Measurements from ENCODE around the gene S100A14.

Gene S100A14

DNA sequence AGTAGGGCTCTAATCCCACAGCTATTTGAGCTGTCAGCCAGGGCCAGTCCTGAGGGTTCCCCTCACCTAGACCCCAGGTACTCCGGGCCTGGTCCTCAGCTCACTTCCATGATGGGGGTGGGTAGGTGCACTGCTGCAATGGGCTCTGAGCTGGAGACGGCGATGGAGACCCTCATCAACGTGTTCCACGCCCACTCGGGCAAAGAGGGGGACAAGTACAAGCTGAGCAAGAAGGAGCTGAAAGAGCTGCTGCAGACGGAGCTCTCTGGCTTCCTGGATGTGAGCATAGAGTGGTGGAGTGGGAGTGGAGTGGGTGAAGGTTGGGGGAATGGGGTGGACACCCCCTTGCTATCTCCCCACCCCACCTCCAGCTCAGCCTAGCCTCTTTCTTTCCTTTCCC is 14.3 kb upstream of the S100A14 start:
- Mint-ChIP-seq H3K27me3 (peaks cover 12% of the 10 kb centered on the region), H3K4me1 (peaks cover 36% of the 10 kb centered on the region), H3K36me3 (ENCODE audit: low read depth) (peaks cover 9% of the 10 kb centered on the region), H3K4me3 (no peak overlapping the region), H3K9me3 (peaks cover 4% of the 10 kb centered on the region), H3K27ac (no peak overlapping the region)
- DNase-seq (no peak), ATAC-seq (no peak)

GRCh38 chr1:153629971-153630370 is 13.8 kb upstream of the S100A14 start:
- Mint-ChIP-seq H3K4me1 (peaks cover 35% of the 10 kb centered on the region), H3K36me3 (ENCODE audit: low read depth) (peaks cover 8% of the 10 kb centered on the region), H3K4me3 (no peak overlapping the region), H3K9me3 (peaks cover 4% of the 10 kb centered on the region), H3K27me3 (peaks cover 12% of the 10 kb centered on the region), H3K27ac (no peak overlapping the region)
- no peak for DNase-seq
- no peak for ATAC-seq

DNA sequence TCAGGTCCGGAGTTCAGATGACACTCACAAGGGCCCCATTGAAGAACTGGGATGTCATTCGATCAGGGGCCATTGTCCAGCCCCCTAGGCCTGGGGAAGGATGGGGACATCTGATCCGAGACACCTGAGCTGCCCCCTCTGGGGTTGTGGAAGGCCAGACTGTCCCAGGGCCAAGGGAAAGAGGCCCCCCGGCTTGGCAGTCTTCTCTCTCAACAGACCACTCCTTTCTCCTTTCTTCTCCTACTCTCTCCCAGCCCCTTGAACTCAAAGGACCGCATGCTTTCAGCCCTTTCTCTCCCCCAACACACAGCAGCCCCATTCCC is 13.2 kb upstream of the S100A14 start:
- DNase-seq (no peak), ATAC-seq (no peak)
- Mint-ChIP-seq H3K36me3 (ENCODE audit: low read depth) (peaks cover 4% of the 10 kb centered on the region), H3K27ac (no peak overlapping the region), H3K4me3 (no peak overlapping the region), H3K27me3 (peaks cover 12% of the 10 kb centered on the region), H3K4me1 (peaks cover 34% of the 10 kb centered on the region), H3K9me3 (peaks cover 4% of the 10 kb centered on the region)

DNA sequence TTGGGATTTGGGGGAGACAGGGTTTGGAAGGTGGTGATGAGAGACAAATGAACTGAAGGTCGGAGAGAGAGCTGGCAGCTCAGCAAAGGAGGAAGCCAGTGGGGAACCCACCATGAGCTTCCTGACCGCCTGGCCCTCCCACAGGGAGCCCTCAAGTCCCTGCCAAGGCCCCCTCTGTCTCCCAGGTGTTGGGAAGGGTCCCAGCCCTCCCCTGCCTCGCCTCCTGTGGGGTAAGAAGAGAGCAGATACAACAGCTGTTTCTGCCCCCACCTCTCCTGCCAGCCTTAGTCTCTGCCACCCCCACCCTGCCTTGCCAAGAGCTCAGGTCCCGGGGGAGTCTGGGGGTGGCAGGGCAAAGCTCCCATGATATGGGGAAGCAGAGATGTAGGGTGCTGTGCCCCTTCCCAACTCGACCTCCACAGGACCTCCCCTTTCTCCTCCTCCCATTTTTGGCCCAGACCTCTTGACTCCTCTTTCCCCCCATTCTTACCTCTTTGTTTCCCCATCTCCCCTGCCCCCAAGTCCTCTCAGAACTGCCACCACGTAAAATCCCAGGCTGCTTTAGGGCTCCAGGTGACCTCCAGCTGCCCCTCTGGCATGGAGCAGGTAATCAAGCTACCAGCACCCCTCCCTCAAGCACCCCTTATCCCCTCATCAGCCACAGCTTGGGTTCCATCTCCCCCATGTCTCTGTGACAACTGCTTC is 12.7 kb upstream of the S100A14 start:
- DNase-seq (no peak), ATAC-seq (no peak)
- Mint-ChIP-seq H3K27me3 (peaks cover 12% of the 10 kb centered on the region), H3K36me3 (ENCODE audit: low read depth) (peaks cover 2% of the 10 kb centered on the region), H3K4me3 (no peak overlapping the region), H3K4me1 (peaks cover 33% of the 10 kb centered on the region), H3K27ac (no peak overlapping the region), H3K9me3 (peaks cover 4% of the 10 kb centered on the region)

DNA sequence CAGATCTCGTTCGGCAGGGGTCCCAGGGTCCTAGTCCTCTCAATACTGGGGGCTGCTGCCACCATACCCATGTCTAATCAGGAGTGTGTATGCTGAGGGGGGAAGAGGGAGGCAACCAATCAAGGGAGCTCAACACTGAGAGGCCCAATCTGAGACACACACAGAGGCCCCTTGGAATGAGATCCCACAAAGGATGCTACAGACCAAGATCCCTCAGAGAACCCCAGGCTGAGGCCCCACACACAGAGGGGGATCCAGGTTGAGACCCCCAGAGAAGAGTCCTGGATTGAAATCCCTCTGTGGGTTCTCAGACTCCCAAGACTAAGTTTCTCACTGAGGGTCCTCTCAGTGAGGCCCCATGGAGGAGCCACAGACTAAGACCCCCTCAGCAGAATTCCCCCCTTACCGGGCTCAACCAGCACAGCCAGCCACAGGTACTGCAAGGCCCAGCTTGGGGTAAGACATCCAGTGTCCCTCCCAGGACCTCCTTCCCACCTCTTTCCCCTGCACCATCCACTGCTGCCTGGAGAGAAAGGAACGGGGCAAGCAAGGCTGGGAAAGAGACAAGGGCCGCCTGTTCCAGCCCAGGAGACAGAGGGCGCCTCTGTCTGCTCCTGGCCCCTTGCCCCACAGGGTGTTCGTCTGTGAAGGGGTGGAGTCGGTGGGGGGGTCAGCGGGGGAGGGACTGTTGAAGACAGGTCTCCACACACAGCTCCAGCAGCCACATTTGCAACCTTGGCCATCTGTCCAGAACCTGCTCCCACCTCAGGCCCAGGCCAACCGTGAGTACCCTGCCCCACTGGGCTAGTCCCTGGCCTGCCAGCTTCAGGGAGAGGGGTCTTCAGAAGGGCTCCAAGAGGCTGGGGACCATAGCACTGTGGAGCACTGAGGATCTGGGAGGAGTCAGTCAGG is 11.8 kb upstream of the S100A14 start, which contains the start of gene S100A1:
Gene S100A1 (plus strand): TSS at position 720 of the 912 bp plus-strand sequence. CDS start 2,088 bp downstream, outside the sequence.
- ATAC-seq (no peak), DNase-seq (no peak)
- Mint-ChIP-seq H3K36me3 (ENCODE audit: low read depth) (peaks cover 2% of the 10 kb centered on the region), H3K27me3 (peaks cover 12% of the 10 kb centered on the region), H3K27ac (no peak within 1 kb of the TSS), H3K4me3 (peak within 1 kb of the TSS; percentile 33), H3K4me1 (peaks cover 26% of the 10 kb centered on the region), H3K9me3 (no peaks in the 10 kb centered on the region)

GRCh38 chr1:153626904-153627714 is 11.0 kb upstream of the S100A14 start, which contains the start of gene S100A13:
TSS of gene S100A13 (minus strand) at chr1:153627505. CDS start at chr1:153626472, 1,033 bp downstream.
- H3K36me3 Mint-ChIP-seq (ENCODE audit: low read depth), result peaks cover 2% of the 10 kb centered on the region
- no peak within 1 kb of the TSS for H3K27ac Mint-ChIP-seq
- H3K4me1 Mint-ChIP-seq, result peaks cover 20% of the 10 kb centered on the region
- peak within 1 kb of the TSS; percentile 33 for H3K4me3 Mint-ChIP-seq
- peaks cover 12% of the 10 kb centered on the region for H3K27me3 Mint-ChIP-seq
- H3K9me3 Mint-ChIP-seq, result no peaks in the 10 kb centered on the region
- ATAC-seq (no peak), DNase-seq (no peak)

DNA sequence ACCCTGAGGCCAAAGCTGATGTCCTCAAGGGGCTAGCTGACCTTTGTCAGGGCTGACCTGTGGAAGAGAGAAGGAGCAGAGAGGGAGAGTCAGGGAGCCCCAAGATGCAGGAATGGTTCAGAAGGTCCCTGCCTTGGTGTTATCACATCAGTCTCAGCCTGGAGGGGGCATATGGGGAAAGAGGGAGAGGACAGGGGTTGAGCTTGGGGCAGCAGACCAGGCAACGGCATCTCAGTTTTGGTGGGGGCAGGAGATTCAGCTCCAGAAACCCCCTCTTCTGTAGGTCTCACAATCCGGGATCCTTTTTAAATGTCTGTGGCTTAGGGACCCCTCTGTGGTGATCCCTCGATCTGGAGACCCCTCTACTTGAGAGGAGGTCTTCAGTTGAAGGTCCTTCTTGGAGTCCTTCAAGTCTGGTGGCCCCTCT is 10.4 kb upstream of the S100A14 start:
- no peak overlapping the region for H3K4me3 Mint-ChIP-seq
- no peak for ATAC-seq
- peaks cover 12% of the 10 kb centered on the region for H3K27me3 Mint-ChIP-seq
- no peaks in the 10 kb centered on the region for H3K36me3 Mint-ChIP-seq (ENCODE audit: low read depth)
- H3K27ac Mint-ChIP-seq, result no peak overlapping the region
- H3K9me3 Mint-ChIP-seq, result no peaks in the 10 kb centered on the region
- DNase-seq, result no peak
- peaks cover 15% of the 10 kb centered on the region for H3K4me1 Mint-ChIP-seq

DNA sequence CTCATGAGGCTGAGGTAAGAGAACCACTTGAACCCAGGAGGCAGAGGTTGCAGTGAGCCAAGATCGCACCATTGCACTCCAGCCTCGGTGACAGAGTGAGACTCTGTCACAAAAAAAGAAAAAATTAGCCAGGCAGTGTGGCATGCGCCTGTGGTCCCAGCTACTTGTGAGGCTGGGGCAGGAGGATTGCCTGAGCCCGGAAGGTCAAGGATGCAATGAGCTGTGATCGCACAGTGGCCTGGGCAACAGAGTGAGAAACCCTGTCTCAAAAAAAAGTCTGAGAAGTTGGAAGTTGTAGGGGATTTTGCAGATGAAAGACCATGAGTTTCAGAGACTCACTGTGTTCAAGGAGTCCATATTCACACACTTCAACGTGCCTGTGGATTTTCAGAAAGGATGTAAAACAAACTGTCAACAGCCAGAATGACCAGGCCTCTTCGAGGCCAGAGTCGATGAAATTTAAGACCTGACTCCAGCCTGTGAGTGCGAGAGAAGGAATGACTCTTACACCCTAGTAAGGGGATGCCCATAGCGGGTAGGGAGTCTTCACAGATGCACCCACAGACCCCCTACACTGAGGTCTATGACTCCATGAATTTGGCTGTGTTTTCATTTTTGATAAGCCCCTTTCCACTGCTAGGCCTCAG is 9.0 kb upstream of the S100A14 start:
- H3K27ac Mint-ChIP-seq, result no peak overlapping the region
- no peak overlapping the region for H3K4me3 Mint-ChIP-seq
- no peaks in the 10 kb centered on the region for H3K36me3 Mint-ChIP-seq (ENCODE audit: low read depth)
- H3K27me3 Mint-ChIP-seq, result peaks cover 12% of the 10 kb centered on the region
- H3K4me1 Mint-ChIP-seq, result peaks cover 6% of the 10 kb centered on the region
- DNase-seq (no peak), ATAC-seq (no peak)
- no peaks in the 10 kb centered on the region for H3K9me3 Mint-ChIP-seq

GRCh38 chr1:153623101-153623500 is 7.0 kb upstream of the S100A14 start:
- ATAC-seq, result no peak
- no peak for DNase-seq
- H3K4me1 Mint-ChIP-seq, result peaks cover 4% of the 10 kb centered on the region
- no peaks in the 10 kb centered on the region for H3K36me3 Mint-ChIP-seq (ENCODE audit: low read depth)
- no peaks in the 10 kb centered on the region for H3K9me3 Mint-ChIP-seq
- peaks cover 12% of the 10 kb centered on the region for H3K27me3 Mint-ChIP-seq
- H3K4me3 Mint-ChIP-seq, result no peak overlapping the region
- H3K27ac Mint-ChIP-seq, result no peak overlapping the region

GRCh38 chr1:153619171-153619570 is 3.0 kb upstream of the S100A14 start:
- Mint-ChIP-seq H3K4me1 (peaks cover 3% of the 10 kb centered on the region), H3K36me3 (ENCODE audit: low read depth) (no peaks in the 10 kb centered on the region), H3K27ac (no peak overlapping the region), H3K4me3 (no peak overlapping the region), H3K27me3 (no peaks in the 10 kb centered on the region), H3K9me3 (no peaks in the 10 kb centered on the region)
- no peak for DNase-seq
- ATAC-seq, result no peak

GRCh38 chr1:153617663-153618062 is 1.5 kb upstream of the S100A14 start:
- peaks cover 3% of the 10 kb centered on the region for H3K4me1 Mint-ChIP-seq
- H3K9me3 Mint-ChIP-seq, result no peaks in the 10 kb centered on the region
- DNase-seq (peak; percentile 73), ATAC-seq (peak; percentile 80)
- no peaks in the 10 kb centered on the region for H3K27me3 Mint-ChIP-seq
- H3K36me3 Mint-ChIP-seq (ENCODE audit: low read depth), result no peaks in the 10 kb centered on the region
- H3K4me3 Mint-ChIP-seq, result no peak overlapping the region
- H3K27ac Mint-ChIP-seq, result no peak overlapping the region

GRCh38 chr1:153616917-153617311 is 789 bp upstream of the S100A14 start:
- Mint-ChIP-seq H3K9me3 (no peaks in the 10 kb centered on the region), H3K4me3 (no peak overlapping the region), H3K27ac (no peak overlapping the region), H3K27me3 (no peaks in the 10 kb centered on the region), H3K36me3 (ENCODE audit: low read depth) (no peaks in the 10 kb centered on the region), H3K4me1 (peaks cover 3% of the 10 kb centered on the region)
- DNase-seq (no peak), ATAC-seq (no peak)

- DNase-seq, result no peak
- ATAC-seq, result no peak
- Mint-ChIP-seq H3K27me3 (no peaks in the 10 kb centered on the region), H3K36me3 (ENCODE audit: low read depth) (no peaks in the 10 kb centered on the region), H3K4me3 (no peak overlapping the region), H3K4me1 (peaks cover 3% of the 10 kb centered on the region), H3K27ac (no peak overlapping the region), H3K9me3 (no peaks in the 10 kb centered on the region)
These were observed 719 bp downstream of the S100A14 start for GRCh38 chr1:153615406-153615805.

DNA sequence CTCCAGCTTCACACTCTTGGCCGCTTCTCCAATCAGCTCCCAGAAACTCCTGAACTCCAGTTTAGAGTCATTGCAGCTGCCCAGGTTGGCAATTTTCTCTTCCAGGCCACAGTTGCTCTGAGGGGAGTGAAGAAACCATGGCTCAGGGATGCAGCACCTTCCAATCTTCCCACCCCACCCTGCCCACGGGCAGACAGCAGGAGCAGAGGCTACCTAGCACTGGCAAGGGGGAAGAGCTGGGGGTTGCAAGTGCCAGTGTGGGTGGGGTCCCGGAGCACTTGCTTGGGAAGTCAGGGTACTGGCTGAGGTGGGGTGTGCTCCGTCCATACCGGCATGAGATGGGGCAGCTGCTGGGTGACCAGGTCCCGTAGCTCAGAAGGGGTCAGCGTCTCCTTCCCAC is 1.2 kb downstream of the S100A14 start:
- H3K9me3 Mint-ChIP-seq, result no peaks in the 10 kb centered on the region
- H3K27me3 Mint-ChIP-seq, result no peaks in the 10 kb centered on the region
- no peak overlapping the region for H3K27ac Mint-ChIP-seq
- DNase-seq (no peak), ATAC-seq (no peak)
- no peaks in the 10 kb centered on the region for H3K36me3 Mint-ChIP-seq (ENCODE audit: low read depth)
- H3K4me1 Mint-ChIP-seq, result peaks cover 3% of the 10 kb centered on the region
- no peak overlapping the region for H3K4me3 Mint-ChIP-seq
